Mucosa of descending colon (tissue), 3 donors: ENCODE measurements around the gene LHX3. TPM values are rescaled to one million over a fixed set of nuclear protein-coding genes. Genes with fewer than 3 reads are reported as not detected.

Source experiments
- ATAC-seq: fragments of 200-7000 bp; cut with Tn5 transposase; one replicate; pipeline ENCODE4 v1.9.1; 2020; ENCODE audit warnings: mild to moderate bottlenecking, moderate library complexity
- DNase-seq, 3 donors: peaks; one replicate each; pipeline ENCODE4 v3.0.0-alpha.2; 2020
- H3K36me3 ChIP-seq: fragments of 200-600 bp; one replicate; pipeline ENCODE4 v1.8.0; 2021; ENCODE audit warnings: low read depth, mild to moderate bottlenecking
- H3K4me1 ChIP-seq: fragments of 200-600 bp; one replicate; pipeline ENCODE4 v1.8.0; 2021; ENCODE audit warnings: low read depth, mild to moderate bottlenecking
- H3K4me3 ChIP-seq: fragments of 200-600 bp; one replicate; pipeline ENCODE4 v1.8.0; 2021; ENCODE audit warnings: mild to moderate bottlenecking
- H3K9me3 ChIP-seq: fragments of 200-600 bp; one replicate; pipeline ENCODE4 v1.8.0; 2021; ENCODE audit warnings: mild to moderate bottlenecking
- CTCF ChIP-seq: fragments of 200-600 bp; IDR thresholded peaks from one replicate; pipeline ENCODE4 v1.8.0; 2022; ENCODE audit warnings: antibody characterized with exemption, mild to moderate bottlenecking
- intact Hi-C, 2 donors: fragments of 100-400 bp; cut with DNase I in 1 of 2; cut with micrococcal nuclease in 1 of 2; formaldehyde crosslinking; loops; one replicate each; pipeline versions ENCODE4 v1.11.0 to v1.11.1; 2022; cut with DNase I, micrococcal nuclease
- long read RNA-seq, 2 donors: library from polyadenylated mRNA; unstranded; transcript quantifications; one replicate each; pipeline ENCODE4 v2.0.0, GENCODE V29; 2019 to 2021
- total RNA-seq, 3 donors: library from RNA; stranded (reverse); fragmentation: NEBNext Ultra II Directional in 2 of 3; extraction: Animal tissue kit (Norgen Biotek cat#: 25700) in 2 of 3; gene quantifications; one replicate each; pipeline versions ENCODE4 v1.2.1 to v1.2.4, GENCODE V29; 2021 to 2023
- donor health status: DM: no; HTN: no; CAD: no; lungs with moderate emphysema.
- donor health status: DM: no; HTN: no; CAD: no.
- donor health status: DM: no; HTN: yes; CAD: no.

Gene LHX3
- not detected for total RNA-seq
- long read RNA-seq, donor 1, result 0 reads
- long read RNA-seq, donor 2, result 0 reads

DNA sequence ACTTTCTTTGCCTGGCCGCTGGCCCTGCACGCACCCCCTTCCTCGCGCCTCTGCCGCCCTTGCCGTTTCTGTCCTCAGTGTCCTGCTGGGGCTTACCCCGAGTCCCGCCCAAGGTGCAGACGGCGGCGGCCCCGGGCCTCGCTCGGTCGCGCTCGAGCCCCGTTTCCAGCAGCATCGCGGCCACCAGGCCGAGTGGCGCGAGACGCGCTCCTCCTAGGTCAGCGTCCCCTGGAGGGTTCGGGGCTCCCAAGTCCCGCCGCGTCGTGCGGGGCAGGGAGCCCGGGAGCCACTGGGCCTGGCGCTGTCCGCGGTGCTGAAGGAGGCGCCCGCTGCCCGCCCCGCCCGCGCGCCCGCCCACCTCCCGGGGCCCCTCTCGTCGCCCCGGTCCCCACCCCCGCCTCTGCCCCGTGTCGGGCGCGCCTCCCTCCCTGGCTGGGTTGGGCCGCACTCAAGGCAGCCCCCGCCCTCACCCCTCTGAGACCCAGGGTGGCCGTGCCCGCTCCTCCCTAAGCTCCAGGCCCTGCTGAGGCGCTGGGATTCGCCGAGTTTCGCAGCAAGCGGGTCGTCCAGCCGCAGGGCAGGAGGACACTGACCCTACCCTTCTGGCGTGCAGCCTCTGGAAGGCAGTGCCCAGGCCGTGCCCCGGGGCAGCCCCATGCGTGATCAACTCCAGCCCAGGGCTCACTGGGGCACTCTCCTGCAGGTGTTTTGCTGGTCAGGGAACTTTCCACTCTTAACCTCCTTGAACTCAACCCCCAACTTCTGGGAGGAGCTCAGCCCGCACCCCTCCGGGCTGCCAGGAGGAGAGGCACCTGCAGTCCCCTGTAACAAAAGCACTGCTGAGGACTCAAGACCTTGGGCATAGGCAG is at the start of gene LHX3:
Gene LHX3, minus strand, starts transcription at position 291 of the 869 bp plus-strand sequence. Its CDS starts 116 bp downstream, at position 175.
- TF ChIP-seq CTCF, result no peak
- ATAC-seq, result peak; percentile 53
- H3K4me1 ChIP-seq, result no peaks in the 10 kb centered on the region
- H3K36me3 ChIP-seq, result no peaks in the 10 kb centered on the region
- DNase-seq, result peak in 1 of 3 donors; percentile 13
- H3K9me3 ChIP-seq, result no peaks in the 10 kb centered on the region
- H3K4me3 ChIP-seq, result no peak within 1 kb of the TSS
- intact Hi-C loops, result no loop called here

GRCh38 chr9:136253246-136254130 is 48.6 kb upstream of the LHX3 start:
- Histone ChIP-seq H3K4me3 (no peak overlapping the region), H3K9me3 (no peaks in the 10 kb centered on the region), H3K4me1 (no peaks in the 10 kb centered on the region), H3K36me3 (no peaks in the 10 kb centered on the region)
- DNase-seq (no peak), ATAC-seq (no peak)
- intact Hi-C loops, result no loop called here
- TF ChIP-seq CTCF, result no peak

DNA sequence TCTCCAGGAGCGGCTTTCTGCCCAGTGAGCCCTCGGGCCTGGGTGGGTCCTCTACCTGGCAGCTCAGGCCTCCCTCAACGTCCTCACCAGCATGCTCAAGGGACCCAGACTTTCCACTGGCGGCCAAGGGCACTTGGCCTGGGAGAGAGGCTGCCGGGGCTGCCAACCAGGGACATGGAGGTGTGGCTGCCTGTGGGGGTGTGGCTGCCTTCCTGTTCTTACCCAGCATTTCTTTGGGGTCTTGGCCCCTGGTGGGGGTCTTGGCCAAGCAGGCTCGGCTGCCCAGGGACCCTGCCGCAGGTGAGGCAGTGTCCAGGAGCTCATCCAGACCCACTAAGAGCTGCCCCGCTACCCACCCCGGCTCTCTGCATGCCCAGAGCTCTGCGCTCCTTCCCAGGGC is 47.9 kb upstream of the LHX3 start:
- no peak for DNase-seq
- ATAC-seq, result no peak
- no peaks in the 10 kb centered on the region for H3K9me3 ChIP-seq
- H3K4me1 ChIP-seq, result no peaks in the 10 kb centered on the region
- H3K36me3 ChIP-seq, result no peaks in the 10 kb centered on the region
- intact Hi-C loops, result no loop called here
- H3K4me3 ChIP-seq, result no peak overlapping the region
- TF ChIP-seq CTCF, result no peak

GRCh38 chr9:136252281-136252680 is 47.4 kb upstream of the LHX3 start:
- no peak for ATAC-seq
- no peaks in the 10 kb centered on the region for H3K9me3 ChIP-seq

More at GRCh38 chr9:136252281-136252680, 47.4 kb upstream of the LHX3 start:
- H3K36me3 ChIP-seq, result no peaks in the 10 kb centered on the region
- no peak for TF ChIP-seq CTCF
- intact Hi-C loops, result no loop called here
- no peaks in the 10 kb centered on the region for H3K4me1 ChIP-seq
- no peak overlapping the region for H3K4me3 ChIP-seq
- no peak for DNase-seq
